Choroid plexus epithelial cell (primary cell): ENCODE measurements around the gene GTF2E1.
"Not testable (repeated sequence)": the region's sequence is repeated elsewhere in the genome, so short reads cannot be mapped to it uniquely, and the experiment has no call there.

ENCODE experiments used
- DNase-seq: peaks from one replicate; pipeline ENCODE4 v3.0.0-alpha.2; 2010; ENCODE audit warnings: low read depth
- H3K4me3 ChIP-seq: 2 replicates; pipeline ENCODE4 v1.5.1; 2011; ENCODE audit warnings: low read depth, mild to moderate bottlenecking, control low read depth, low read length, moderate library complexity
- TF ChIP-seq, protein P1 (sequence below): conservative IDR thresholded peaks from 2 replicates; pipeline ENCODE4 v1.5.1; 2011; ENCODE audit warnings: low read depth, mild to moderate bottlenecking, control low read depth, inconsistent platforms, low read length, moderate library complexity

The GTF2E1 gene

DNA sequence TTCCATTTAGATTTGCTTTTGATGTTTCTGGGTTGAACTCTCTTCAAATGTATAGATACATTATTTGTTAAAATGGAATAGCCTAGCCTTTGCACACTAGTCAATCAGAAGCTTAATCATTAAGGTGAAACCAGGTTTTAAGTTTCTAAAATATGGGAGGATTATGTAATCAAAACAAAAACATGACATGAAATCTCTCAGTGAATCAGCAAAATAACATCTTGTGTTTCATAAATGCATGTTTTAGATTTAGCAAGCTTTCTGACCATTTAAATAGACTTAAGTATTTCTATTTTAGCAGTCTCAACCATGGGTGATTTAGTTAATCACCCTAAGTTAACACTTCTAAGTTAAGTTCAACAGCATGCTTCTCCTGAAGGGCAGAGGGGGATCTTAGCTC lies 11.3 kb downstream of the GTF2E1 start:
- DNase-seq, result peak; percentile 47
- H3K4me3 ChIP-seq, result no peak overlapping the region
- TF ChIP-seq, protein P1, sequence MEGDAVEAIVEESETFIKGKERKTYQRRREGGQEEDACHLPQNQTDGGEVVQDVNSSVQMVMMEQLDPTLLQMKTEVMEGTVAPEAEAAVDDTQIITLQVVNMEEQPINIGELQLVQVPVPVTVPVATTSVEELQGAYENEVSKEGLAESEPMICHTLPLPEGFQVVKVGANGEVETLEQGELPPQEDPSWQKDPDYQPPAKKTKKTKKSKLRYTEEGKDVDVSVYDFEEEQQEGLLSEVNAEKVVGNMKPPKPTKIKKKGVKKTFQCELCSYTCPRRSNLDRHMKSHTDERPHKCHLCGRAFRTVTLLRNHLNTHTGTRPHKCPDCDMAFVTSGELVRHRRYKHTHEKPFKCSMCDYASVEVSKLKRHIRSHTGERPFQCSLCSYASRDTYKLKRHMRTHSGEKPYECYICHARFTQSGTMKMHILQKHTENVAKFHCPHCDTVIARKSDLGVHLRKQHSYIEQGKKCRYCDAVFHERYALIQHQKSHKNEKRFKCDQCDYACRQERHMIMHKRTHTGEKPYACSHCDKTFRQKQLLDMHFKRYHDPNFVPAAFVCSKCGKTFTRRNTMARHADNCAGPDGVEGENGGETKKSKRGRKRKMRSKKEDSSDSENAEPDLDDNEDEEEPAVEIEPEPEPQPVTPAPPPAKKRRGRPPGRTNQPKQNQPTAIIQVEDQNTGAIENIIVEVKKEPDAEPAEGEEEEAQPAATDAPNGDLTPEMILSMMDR, result no peak

DNA sequence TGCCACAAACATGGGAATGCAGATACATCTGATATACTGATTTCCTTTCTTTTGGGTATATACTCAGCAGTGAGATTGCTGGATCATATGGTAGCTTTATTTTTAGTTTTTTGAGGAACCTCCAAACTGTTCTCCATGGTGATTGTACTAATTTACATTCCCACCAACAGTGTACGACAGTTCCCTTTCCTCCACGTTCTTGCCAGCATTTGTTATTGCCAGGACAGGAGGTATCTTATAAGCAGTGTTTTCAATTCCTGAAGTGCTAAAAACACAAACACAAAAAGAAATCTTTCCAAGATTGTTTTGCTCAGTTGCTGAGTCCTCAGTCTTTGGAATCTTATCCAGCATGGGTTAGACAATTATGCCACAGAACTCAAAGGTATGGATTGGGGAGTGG lies 13.5 kb downstream of the GTF2E1 start:
- no peak for DNase-seq
- no peak overlapping the region for H3K4me3 ChIP-seq
- TF ChIP-seq, protein P1, result no peak

DNA sequence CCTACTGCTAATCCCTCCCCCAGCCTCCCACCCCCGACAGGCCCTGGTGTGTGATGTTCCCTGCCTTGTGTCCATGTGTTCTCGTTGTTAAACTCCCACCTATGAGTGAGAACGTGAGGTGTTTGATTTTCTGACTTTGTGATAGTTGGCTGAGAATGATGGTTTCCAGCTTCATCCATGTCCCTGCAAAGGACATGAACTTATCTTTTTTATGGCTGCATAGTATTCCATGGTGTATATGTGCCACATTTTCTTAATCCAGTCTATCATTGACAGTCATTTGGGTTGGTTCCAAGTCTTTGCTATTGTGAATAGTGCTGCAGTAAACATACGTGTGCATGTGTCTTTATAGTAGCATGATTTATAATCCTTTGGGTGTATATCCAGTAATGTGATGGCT lies 16.0 kb downstream of the GTF2E1 start:
- H3K4me3 ChIP-seq, DNase-seq: not testable (repeated sequence)

DNA sequence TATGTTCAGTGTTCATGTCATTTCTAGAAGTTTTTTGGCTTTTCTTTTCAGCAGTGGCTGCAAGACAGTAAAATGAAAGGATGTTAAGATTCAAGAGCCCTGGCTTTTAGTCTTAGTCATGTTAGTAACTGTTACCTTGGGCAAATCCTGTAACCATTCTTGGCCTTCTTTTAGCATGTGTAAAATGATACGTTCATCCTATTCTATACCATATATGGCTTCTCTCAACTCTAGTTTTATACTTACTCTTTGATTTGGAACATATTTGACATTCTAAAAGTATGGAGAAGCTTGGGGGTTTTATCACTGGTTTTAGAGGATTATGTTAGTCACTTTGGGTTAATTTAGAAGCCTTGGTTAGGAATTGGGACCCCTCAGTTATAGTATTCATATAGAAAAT lies 20.1 kb downstream of the GTF2E1 start:
- peak; percentile 16 for DNase-seq
- H3K4me3 ChIP-seq, result no peak overlapping the region
- TF ChIP-seq, protein P1, result no peak

DNA sequence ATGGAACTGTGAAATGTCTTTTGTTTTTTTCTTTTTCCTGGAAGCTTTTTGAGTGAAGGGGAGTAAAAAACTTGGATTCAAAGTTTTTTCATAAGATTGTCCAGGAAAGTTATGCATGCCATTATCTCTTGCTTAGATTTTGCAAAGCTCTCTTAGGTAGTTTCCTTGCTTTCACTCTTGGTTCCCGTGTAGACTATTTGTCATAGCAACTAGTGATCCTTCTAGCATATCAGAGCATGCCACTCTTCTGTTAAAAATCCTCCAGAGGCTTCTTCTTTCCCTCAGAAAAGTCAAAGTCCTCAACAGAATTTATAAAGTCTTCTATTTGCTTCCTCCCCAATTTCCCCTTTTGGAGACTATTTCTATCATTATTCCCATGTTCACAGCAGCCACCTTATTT lies 21.1 kb downstream of the GTF2E1 start:
- TF ChIP-seq, protein P1, result no peak
- no peak overlapping the region for H3K4me3 ChIP-seq
- no peak for DNase-seq

DNA sequence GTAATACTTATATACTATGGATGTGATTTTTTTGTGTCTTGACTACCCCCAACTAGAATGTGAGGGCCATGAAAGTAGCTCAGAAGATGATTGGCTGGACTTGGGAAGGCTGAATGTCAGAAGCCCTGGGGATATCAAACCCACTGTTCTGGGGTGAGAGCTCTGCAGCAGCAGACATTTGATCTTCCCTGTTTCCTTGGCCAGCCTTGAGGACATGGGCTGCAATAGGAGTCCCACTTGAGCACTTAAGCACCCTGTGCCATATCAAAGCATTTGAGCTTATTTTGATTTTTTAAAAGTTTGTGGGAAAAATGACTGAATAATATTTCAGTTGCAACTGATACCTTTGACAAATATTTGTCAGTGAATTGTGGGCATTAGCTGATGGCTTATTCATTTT lies 21.7 kb downstream of the GTF2E1 start:
- DNase-seq, result no peak
- TF ChIP-seq, protein P1, result no peak
- H3K4me3 ChIP-seq, result no peak overlapping the region

DNA sequence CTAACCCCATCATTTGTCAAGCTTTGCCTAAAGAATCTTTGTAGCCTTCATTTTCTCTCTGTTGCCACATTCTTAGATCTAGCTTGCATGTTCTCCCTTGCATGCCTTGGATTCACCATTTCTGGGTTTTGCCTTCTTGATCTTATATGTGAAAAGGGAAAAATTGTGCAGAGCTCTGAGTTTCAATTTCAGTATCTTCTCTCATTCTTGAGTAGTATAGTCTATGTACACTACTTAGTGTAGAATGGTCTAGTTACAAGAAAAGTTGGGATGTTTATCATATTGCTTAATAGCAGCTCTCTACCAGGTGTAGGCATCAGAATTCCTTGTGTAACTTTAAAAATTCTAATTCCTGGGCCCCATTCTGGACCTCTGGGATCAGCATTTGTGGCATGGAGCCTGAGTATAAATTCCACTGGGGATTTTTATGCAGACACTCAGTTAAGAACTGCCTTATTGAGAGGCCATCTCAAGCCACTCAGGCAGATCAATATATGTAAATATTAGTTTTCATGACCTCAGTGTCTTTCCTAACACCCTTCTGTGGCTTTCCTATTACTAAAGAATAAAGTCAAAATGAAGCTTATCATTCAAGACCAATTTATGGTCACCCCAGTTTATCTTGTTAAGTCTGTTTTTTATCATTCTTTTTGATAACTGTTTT lies 23.4 kb downstream of the GTF2E1 start:
- TF ChIP-seq, protein P1, result no peak
- DNase-seq, result no peak

More for the DNA sequence above, 23.4 kb downstream of the GTF2E1 start:
- H3K4me3 ChIP-seq, result no peak overlapping the region
